ENCODE results near the gene EIF4B. TPM values are rescaled to one million over a fixed set of nuclear protein-coding genes. Genes with fewer than 3 reads are reported as not detected.

The EIF4B gene
- total RNA-seq, 1 donor from 2014 or later, result 339 TPM

GRCh38 chr12:53067074-53067992 is 61.1 kb downstream of the EIF4B start:
- TF ChIP-seq, protein P1, sequence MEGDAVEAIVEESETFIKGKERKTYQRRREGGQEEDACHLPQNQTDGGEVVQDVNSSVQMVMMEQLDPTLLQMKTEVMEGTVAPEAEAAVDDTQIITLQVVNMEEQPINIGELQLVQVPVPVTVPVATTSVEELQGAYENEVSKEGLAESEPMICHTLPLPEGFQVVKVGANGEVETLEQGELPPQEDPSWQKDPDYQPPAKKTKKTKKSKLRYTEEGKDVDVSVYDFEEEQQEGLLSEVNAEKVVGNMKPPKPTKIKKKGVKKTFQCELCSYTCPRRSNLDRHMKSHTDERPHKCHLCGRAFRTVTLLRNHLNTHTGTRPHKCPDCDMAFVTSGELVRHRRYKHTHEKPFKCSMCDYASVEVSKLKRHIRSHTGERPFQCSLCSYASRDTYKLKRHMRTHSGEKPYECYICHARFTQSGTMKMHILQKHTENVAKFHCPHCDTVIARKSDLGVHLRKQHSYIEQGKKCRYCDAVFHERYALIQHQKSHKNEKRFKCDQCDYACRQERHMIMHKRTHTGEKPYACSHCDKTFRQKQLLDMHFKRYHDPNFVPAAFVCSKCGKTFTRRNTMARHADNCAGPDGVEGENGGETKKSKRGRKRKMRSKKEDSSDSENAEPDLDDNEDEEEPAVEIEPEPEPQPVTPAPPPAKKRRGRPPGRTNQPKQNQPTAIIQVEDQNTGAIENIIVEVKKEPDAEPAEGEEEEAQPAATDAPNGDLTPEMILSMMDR (IDR thresholded peaks at IDR 0.05), result no peak
- TF ChIP-seq POLR2A (IDR thresholded peaks at IDR 0.05) (no peak), POLR2AphosphoS5 (IDR thresholded peaks at IDR 0.05; ENCODE audit: insufficient read depth in 1 of 2, low read depth in 1 of 2) (no peak)
- intact Hi-C loops (cut with DNase I), result loop anchor here (10.0 kb wide), 1 partner anchor 127 kb away; no protein-coding TSS in a partner anchor
- DNase-seq (ENCODE audit: extremely low spot score in 2 of 2), result no peak
- Histone ChIP-seq H3K9me3 (no peaks in the 10 kb centered on the region), H3K27me3 (no peaks in the 10 kb centered on the region), H3K4me3 (no peak overlapping the region), H3K27ac (peak overlapping the region; percentile 89), H3K36me3 (peaks cover 0 to 14% of the 10 kb centered on the region in 2 donors), H3K4me1 (peaks cover 89% of the 10 kb centered on the region)

DNA sequence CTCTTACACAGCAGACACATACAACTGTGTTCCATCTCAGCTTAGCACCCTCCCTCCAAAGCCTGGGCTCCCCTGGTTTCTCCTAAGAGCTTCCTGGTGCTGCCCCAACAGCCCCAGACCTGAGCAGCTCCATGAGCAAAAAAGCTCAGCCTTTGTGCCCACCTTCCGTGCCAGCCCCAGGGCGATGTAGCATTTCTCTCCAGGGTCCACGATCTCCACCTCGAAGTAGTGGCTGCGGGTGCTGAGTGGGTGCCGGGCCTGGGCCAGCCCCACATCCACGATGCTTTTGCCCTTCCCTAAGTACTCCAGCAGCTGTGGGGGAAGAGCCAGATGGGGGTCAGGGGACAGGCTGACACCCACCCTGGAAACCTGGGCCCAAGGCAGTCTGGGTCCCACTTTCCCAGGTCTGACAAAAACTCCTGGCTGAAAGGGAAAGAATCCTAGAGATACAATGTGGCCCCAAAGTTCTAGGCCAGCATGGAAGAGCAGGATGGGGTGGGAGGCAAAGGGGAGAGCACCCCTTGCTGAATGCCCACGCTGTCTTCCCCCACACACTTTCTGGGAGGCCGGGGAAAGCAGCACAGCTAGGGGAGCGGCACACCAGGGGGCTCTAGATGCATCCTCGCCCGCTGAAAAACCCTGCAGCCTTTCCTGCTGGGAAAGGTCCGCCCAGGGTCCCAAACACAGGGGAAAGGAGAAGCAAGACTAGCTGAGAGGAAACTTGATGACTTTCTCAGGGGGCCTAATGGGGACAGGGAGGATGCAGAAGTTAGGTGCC is 61.9 kb downstream of the EIF4B start:
- no peaks in the 10 kb centered on the region for H3K27me3 ChIP-seq
- H3K27ac ChIP-seq, result peak overlapping the region; percentile 89
- H3K4me3 ChIP-seq, result no peak overlapping the region
- H3K9me3 ChIP-seq, result no peaks in the 10 kb centered on the region
- intact Hi-C loops (cut with DNase I), result loop anchor here (10.0 kb wide), 1 partner anchor 127 kb away; no protein-coding TSS in a partner anchor
- DNase-seq (ENCODE audit: extremely low spot score in 2 of 2), result peak in 1 of 2 donors; percentile 87
- TF ChIP-seq POLR2AphosphoS5 (IDR thresholded peaks at IDR 0.05; ENCODE audit: insufficient read depth in 1 of 2, low read depth in 1 of 2), result no peak
- TF ChIP-seq, protein P1 (IDR thresholded peaks at IDR 0.05), result no peak
- TF ChIP-seq POLR2A (IDR thresholded peaks at IDR 0.05), result no peak
- H3K36me3 ChIP-seq, result peaks cover 0 to 9% of the 10 kb centered on the region in 2 donors
- peaks cover 89% of the 10 kb centered on the region for H3K4me1 ChIP-seq

GRCh38 chr12:53068811-53069585 is 62.7 kb downstream of the EIF4B start:
- TF ChIP-seq, protein P1 (IDR thresholded peaks at IDR 0.05), result no peak
- TF ChIP-seq POLR2AphosphoS5 (IDR thresholded peaks at IDR 0.05; ENCODE audit: insufficient read depth in 1 of 2, low read depth in 1 of 2) (no peak), POLR2A (IDR thresholded peaks at IDR 0.05) (no peak)
- intact Hi-C loops (cut with DNase I), result loop anchor here (10.0 kb wide), 1 partner anchor 126 kb away; no protein-coding TSS in a partner anchor
- H3K4me3 ChIP-seq, result no peak overlapping the region
- H3K9me3 ChIP-seq, result no peaks in the 10 kb centered on the region
- peak in 1 of 2 donors; percentile 87 for DNase-seq (ENCODE audit: extremely low spot score in 2 of 2)
- H3K4me1 ChIP-seq, result peaks cover 87% of the 10 kb centered on the region
- peak overlapping the region; percentile 89 for H3K27ac ChIP-seq
- H3K36me3 ChIP-seq, result peaks cover 0 to 8% of the 10 kb centered on the region in 2 donors
- no peaks in the 10 kb centered on the region for H3K27me3 ChIP-seq

- H3K4me3 ChIP-seq, result no peak overlapping the region
- H3K9me3 ChIP-seq, result no peaks in the 10 kb centered on the region
- peak overlapping the region; percentile 89 for H3K27ac ChIP-seq
- intact Hi-C loops (cut with DNase I), result loop anchor here (5.0 to 10.0 kb wide), 2 partner anchors 125 to 668 kb away; no protein-coding TSS in a partner anchor
- TF ChIP-seq, protein P1 (IDR thresholded peaks at IDR 0.05), result no peak
- TF ChIP-seq POLR2AphosphoS5 (IDR thresholded peaks at IDR 0.05; ENCODE audit: insufficient read depth in 1 of 2, low read depth in 1 of 2), result peak in 1 of 2 donors; percentile 49
- peak in 1 of 2 donors; percentile 13 for TF ChIP-seq POLR2A (IDR thresholded peaks at IDR 0.05)
- peak in 1 of 2 donors; percentile 92 for DNase-seq (ENCODE audit: extremely low spot score in 2 of 2)
- H3K36me3 ChIP-seq, result peaks cover 0 to 16% of the 10 kb centered on the region in 2 donors
- no peaks in the 10 kb centered on the region for H3K27me3 ChIP-seq
- peaks cover 89% of the 10 kb centered on the region for H3K4me1 ChIP-seq
These were observed 63.6 kb downstream of the EIF4B start for GRCh38 chr12:53069621-53070410.
